Middle frontal gyrus (tissue), 1 donor: ENCODE measurements around the gene LRFN3.
"Not testable (repeated sequence)": the region's sequence is repeated elsewhere in the genome, so short reads cannot be mapped to it uniquely, and the experiment has no call there.

Source experiments
- DNase-seq: peaks from one replicate; pipeline ENCODE4 v3.0.0-alpha.2; 2015; ENCODE audit warnings: low spot score; ENCODE audit errors: extremely low spot score

Gene LRFN3

DNA sequence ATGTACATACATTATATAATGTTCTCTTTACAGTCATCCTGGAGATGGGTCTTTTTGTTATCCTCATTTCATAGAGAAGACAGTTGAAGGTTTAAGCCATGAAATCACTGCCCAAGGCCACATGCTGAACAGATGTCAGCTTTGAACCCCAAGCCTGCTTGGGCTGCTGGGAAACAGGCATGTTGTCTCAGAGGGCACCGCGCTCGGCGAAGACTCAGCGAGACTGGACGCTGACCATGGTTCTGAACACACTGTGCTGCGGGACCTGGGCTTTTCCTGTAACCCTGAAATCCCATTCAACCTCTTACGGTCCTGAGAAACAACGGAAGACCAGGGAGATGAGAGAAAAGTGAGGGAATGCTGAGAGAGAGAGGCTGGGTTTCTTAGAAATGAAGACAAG lies 27.3 kb downstream of the LRFN3 start:
- no peak for DNase-seq

- DNase-seq, result no peak
These were observed 30.6 kb downstream of the LRFN3 start for GRCh38 chr19:35966771-35967170.

GRCh38 chr19:35973487-35973886 lies 37.3 kb downstream of the LRFN3 start:
- no peak for DNase-seq

DNA sequence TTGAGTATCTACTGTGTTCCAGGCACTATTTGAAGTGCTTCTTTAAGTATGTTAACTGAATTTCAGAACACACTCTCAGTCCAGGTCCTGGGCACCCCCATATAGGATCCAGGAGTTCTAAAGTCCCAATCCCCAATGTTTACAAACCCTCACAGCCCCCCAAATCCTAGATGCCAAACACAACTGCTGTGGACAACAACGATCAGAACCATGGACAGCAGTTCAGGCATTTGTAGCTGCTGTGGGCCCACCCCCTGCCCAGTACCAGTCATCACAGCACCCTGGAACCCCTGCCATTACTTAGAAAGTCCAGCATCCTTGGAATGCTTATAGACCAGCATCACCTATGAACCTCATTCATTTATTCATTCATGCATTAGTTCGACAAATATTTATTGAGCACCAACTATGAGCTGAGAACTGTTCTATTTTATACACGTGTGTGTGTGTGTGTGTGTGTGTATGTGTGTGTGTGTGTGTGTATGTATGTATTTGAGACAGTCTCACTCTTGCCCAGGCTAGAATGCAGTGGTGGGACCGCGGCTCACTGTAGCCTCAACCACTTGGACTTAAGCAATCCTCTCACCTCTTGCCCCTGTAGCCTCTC lies 39.5 kb downstream of the LRFN3 start:
- DNase-seq, result no peak

GRCh38 chr19:35977446-35978222 lies 41.5 kb downstream of the LRFN3 start:
- DNase-seq, result no peak

GRCh38 chr19:35978271-35978670 lies 42.1 kb downstream of the LRFN3 start:
- DNase-seq, result no peak

GRCh38 chr19:35978832-35979365 lies 42.7 kb downstream of the LRFN3 start:
- DNase-seq, result no peak

GRCh38 chr19:35980997-35981396 lies 44.8 kb downstream of the LRFN3 start:
- not testable (repeated sequence) for DNase-seq

- DNase-seq, result no peak
These were observed 47.0 kb downstream of the LRFN3 start for GRCh38 chr19:35983177-35983576.

GRCh38 chr19:35986111-35986510 lies 49.9 kb downstream of the LRFN3 start:
- no peak for DNase-seq

- DNase-seq, result no peak
These were observed 50.7 kb downstream of the LRFN3 start for GRCh38 chr19:35986664-35987570.

- DNase-seq, result no peak
These were observed 51.4 kb downstream of the LRFN3 start for GRCh38 chr19:35987571-35987896.

- no peak for DNase-seq
These were observed 52.6 kb downstream of the LRFN3 start for GRCh38 chr19:35988824-35989223.

GRCh38 chr19:35990156-35990555 lies 54.0 kb downstream of the LRFN3 start:
- DNase-seq, result no peak

- DNase-seq, result no peak
These were observed 54.9 kb downstream of the LRFN3 start for GRCh38 chr19:35990771-35991730.

DNA sequence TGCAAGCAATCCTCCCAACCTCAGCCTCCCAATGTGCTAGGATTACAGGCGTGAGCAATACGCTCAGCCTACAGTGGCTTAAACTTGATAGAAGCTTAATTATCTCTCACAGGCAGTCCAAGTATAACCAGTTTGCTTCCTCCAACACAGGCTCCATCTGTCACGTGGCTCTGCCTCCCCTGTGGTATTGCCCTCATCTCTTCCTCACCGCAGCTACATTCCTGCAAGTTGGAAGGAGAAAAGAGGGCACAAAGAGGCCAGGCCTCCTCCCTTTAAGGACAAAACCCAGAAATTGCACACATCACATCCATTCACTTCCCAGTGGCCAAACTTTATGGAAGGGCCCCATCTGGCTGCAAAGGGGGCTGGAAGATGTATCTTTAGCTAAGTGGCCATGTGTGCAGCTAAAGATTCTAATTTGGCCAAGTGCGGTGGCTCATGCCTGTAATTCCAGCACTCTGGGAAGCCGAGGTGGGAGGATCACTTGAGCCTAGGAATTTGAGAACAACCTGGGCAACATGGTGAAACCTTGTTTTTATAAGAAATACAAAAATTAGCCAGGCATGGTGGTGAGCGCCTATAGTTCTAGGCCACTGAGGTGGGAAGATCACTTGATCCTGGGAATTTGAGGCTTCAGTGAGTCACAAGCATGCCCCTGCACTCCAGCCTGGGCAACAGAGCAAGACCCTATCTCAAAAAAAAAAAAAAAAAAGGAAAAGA lies 55.7 kb downstream of the LRFN3 start:
- no peak for DNase-seq

DNA sequence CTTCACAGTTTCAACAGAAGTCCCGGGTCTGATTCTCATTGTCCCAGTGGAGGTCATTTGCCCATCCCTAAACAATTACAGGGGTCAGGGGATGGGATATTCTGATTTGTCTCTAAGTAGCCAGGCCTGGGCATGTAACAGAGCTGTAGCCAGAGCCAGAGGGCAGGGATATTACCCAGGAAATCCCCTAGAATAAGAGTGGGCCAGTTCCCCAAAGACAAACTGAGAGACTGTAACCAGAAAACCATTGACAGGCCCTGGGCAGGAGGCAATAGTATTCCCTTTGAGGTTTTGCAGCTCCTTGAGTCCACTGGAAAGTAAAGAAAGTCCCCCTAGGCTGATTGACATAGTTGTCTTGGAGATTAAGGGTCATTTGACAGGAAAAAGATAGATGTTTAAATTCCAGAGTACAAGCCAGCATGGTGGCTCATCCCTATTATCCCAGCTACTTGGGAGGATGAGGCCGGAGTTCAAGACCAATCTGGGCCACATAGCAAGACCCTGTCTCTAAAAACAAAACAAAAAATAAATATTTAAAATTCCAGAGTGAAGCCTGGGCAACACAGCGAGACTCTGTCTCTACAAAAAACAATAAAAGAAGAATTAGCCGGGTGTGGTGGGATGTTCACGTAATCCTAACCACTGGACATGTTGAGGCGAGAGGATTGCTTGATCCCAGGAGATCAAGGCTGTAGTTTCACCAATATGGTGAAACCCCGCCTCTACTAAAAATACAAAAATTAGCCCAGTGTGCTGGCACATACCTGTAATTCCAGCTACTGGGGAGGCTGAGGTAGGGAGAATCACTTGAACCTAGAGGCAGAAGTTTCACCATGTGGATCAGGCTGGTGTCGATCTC lies 57.0 kb downstream of the LRFN3 start:
- no peak for DNase-seq

- no peak for DNase-seq
These were observed 57.9 kb downstream of the LRFN3 start for GRCh38 chr19:35993923-35994598.
